Measurements from ENCODE around the gene SLC29A4.
A peak's percentile ranks its signal among the peaks of the same experiment; 100 is the strongest.
"Not testable (repeated sequence)": the region's sequence is repeated elsewhere in the genome, so short reads cannot be mapped to it uniquely, and the experiment has no call there.

The SLC29A4 gene

GRCh38 chr7:5276611-5277010 is 6.1 kb upstream of the SLC29A4 start:
- H3K4me3 ChIP-seq (ENCODE audit: low read depth, low read length) = no peak overlapping the region
- no peaks in the 10 kb centered on the region for H3K36me3 ChIP-seq (ENCODE audit: control insufficient read depth, insufficient read depth, low read length)
- no peak overlapping the region for H3K9ac ChIP-seq (ENCODE audit: low read depth, low read length)
- H3K9me3 ChIP-seq (ENCODE audit: control insufficient read depth, insufficient read depth, low read length) = no peaks in the 10 kb centered on the region
- H3K27me3 ChIP-seq (ENCODE audit: control insufficient read depth, insufficient read depth, low read length) = no peaks in the 10 kb centered on the region
- peaks cover 4% of the 10 kb centered on the region for H3K4me1 ChIP-seq (ENCODE audit: control insufficient read depth, insufficient read depth, low read length)

GRCh38 chr7:5278766-5279165 is 4.0 kb upstream of the SLC29A4 start:
- peaks cover 2% of the 10 kb centered on the region for H3K27me3 ChIP-seq (ENCODE audit: control insufficient read depth, insufficient read depth, low read length)
- H3K4me1 ChIP-seq (ENCODE audit: control insufficient read depth, insufficient read depth, low read length) = peaks cover 4% of the 10 kb centered on the region
- H3K4me3 ChIP-seq (ENCODE audit: low read depth, low read length) = no peak overlapping the region
- H3K9ac ChIP-seq (ENCODE audit: low read depth, low read length) = no peak overlapping the region
- H3K9me3 ChIP-seq (ENCODE audit: control insufficient read depth, insufficient read depth, low read length) = no peaks in the 10 kb centered on the region
- no peaks in the 10 kb centered on the region for H3K36me3 ChIP-seq (ENCODE audit: control insufficient read depth, insufficient read depth, low read length)

GRCh38 chr7:5279734-5280133 is 3.0 kb upstream of the SLC29A4 start:
- peaks cover 2% of the 10 kb centered on the region for H3K27me3 ChIP-seq (ENCODE audit: control insufficient read depth, insufficient read depth, low read length)
- H3K36me3 ChIP-seq (ENCODE audit: control insufficient read depth, insufficient read depth, low read length) = no peaks in the 10 kb centered on the region

GRCh38 chr7:5281598-5282500 is 894 bp upstream of the SLC29A4 start:
- peak overlapping the region; percentile 18 for H3K4me3 ChIP-seq (ENCODE audit: low read depth, low read length)
- not testable (repeated sequence) for H3K27me3 ChIP-seq (ENCODE audit: control insufficient read depth, insufficient read depth, low read length); H3K9me3 ChIP-seq (ENCODE audit: control insufficient read depth, insufficient read depth, low read length); H3K9ac ChIP-seq (ENCODE audit: low read depth, low read length); H3K36me3 ChIP-seq (ENCODE audit: control insufficient read depth, insufficient read depth, low read length); H3K4me1 ChIP-seq (ENCODE audit: control insufficient read depth, insufficient read depth, low read length)

More at GRCh38 chr7:5279734-5280133, 3.0 kb upstream of the SLC29A4 start:
- H3K9me3 ChIP-seq (ENCODE audit: control insufficient read depth, insufficient read depth, low read length) = no peaks in the 10 kb centered on the region
- H3K9ac ChIP-seq (ENCODE audit: low read depth, low read length) = no peak overlapping the region
- H3K4me1 ChIP-seq (ENCODE audit: control insufficient read depth, insufficient read depth, low read length) = peaks cover 4% of the 10 kb centered on the region
- no peak overlapping the region for H3K4me3 ChIP-seq (ENCODE audit: low read depth, low read length)

- Histone ChIP-seq H3K4me3 (ENCODE audit: low read depth, low read length) (peak overlapping the region; percentile 59), H3K9ac (ENCODE audit: low read depth, low read length) (no peak overlapping the region)
These were observed 919 bp downstream of the SLC29A4 start for GRCh38 chr7:5283421-5284303.

GRCh38 chr7:5284304-5285281 is 1.9 kb downstream of the SLC29A4 start:
- Histone ChIP-seq H3K36me3 (ENCODE audit: control insufficient read depth, insufficient read depth, low read length) (no peaks in the 10 kb centered on the region), H3K9me3 (ENCODE audit: control insufficient read depth, insufficient read depth, low read length) (no peaks in the 10 kb centered on the region), H3K4me1 (ENCODE audit: control insufficient read depth, insufficient read depth, low read length) (peaks cover 4% of the 10 kb centered on the region), H3K9ac (ENCODE audit: low read depth, low read length) (no peak overlapping the region), H3K27me3 (ENCODE audit: control insufficient read depth, insufficient read depth, low read length) (peaks cover 2% of the 10 kb centered on the region), H3K4me3 (ENCODE audit: low read depth, low read length) (no peak overlapping the region)

More at GRCh38 chr7:5283421-5284303, 919 bp downstream of the SLC29A4 start:
- no peaks in the 10 kb centered on the region for H3K9me3 ChIP-seq (ENCODE audit: control insufficient read depth, insufficient read depth, low read length)
- peaks cover 2% of the 10 kb centered on the region for H3K27me3 ChIP-seq (ENCODE audit: control insufficient read depth, insufficient read depth, low read length)
- peaks cover 4% of the 10 kb centered on the region for H3K4me1 ChIP-seq (ENCODE audit: control insufficient read depth, insufficient read depth, low read length)
- no peaks in the 10 kb centered on the region for H3K36me3 ChIP-seq (ENCODE audit: control insufficient read depth, insufficient read depth, low read length)

- Histone ChIP-seq H3K27me3 (ENCODE audit: control insufficient read depth, insufficient read depth, low read length) (peaks cover 2% of the 10 kb centered on the region), H3K4me1 (ENCODE audit: control insufficient read depth, insufficient read depth, low read length) (no peaks in the 10 kb centered on the region), H3K4me3 (ENCODE audit: low read depth, low read length) (no peak overlapping the region), H3K36me3 (ENCODE audit: control insufficient read depth, insufficient read depth, low read length) (peaks cover 3% of the 10 kb centered on the region), H3K9me3 (ENCODE audit: control insufficient read depth, insufficient read depth, low read length) (no peaks in the 10 kb centered on the region), H3K9ac (ENCODE audit: low read depth, low read length) (no peak overlapping the region)
These were observed 4.2 kb downstream of the SLC29A4 start for GRCh38 chr7:5286933-5287332.

- not testable (repeated sequence) for H3K27me3 ChIP-seq (ENCODE audit: control insufficient read depth, insufficient read depth, low read length); H3K9me3 ChIP-seq (ENCODE audit: control insufficient read depth, insufficient read depth, low read length); H3K9ac ChIP-seq (ENCODE audit: low read depth, low read length); H3K4me3 ChIP-seq (ENCODE audit: low read depth, low read length); H3K4me1 ChIP-seq (ENCODE audit: control insufficient read depth, insufficient read depth, low read length); H3K36me3 ChIP-seq (ENCODE audit: control insufficient read depth, insufficient read depth, low read length)
These were observed 4.6 kb downstream of the SLC29A4 start for GRCh38 chr7:5287373-5287772.

- no peaks in the 10 kb centered on the region for H3K4me1 ChIP-seq (ENCODE audit: control insufficient read depth, insufficient read depth, low read length)
These were observed 5.1 kb downstream of the SLC29A4 start for GRCh38 chr7:5287802-5288201.

GRCh38 chr7:5288560-5288959 is 5.8 kb downstream of the SLC29A4 start:
- H3K4me1 ChIP-seq (ENCODE audit: control insufficient read depth, insufficient read depth, low read length); H3K4me3 ChIP-seq (ENCODE audit: low read depth, low read length); H3K36me3 ChIP-seq (ENCODE audit: control insufficient read depth, insufficient read depth, low read length); H3K9ac ChIP-seq (ENCODE audit: low read depth, low read length); H3K9me3 ChIP-seq (ENCODE audit: control insufficient read depth, insufficient read depth, low read length); H3K27me3 ChIP-seq (ENCODE audit: control insufficient read depth, insufficient read depth, low read length): not testable (repeated sequence)

More at GRCh38 chr7:5287802-5288201, 5.1 kb downstream of the SLC29A4 start:
- Histone ChIP-seq H3K36me3 (ENCODE audit: control insufficient read depth, insufficient read depth, low read length) (peaks cover 3% of the 10 kb centered on the region), H3K4me3 (ENCODE audit: low read depth, low read length) (no peak overlapping the region), H3K9me3 (ENCODE audit: control insufficient read depth, insufficient read depth, low read length) (no peaks in the 10 kb centered on the region), H3K27me3 (ENCODE audit: control insufficient read depth, insufficient read depth, low read length) (peaks cover 2% of the 10 kb centered on the region), H3K9ac (ENCODE audit: low read depth, low read length) (no peak overlapping the region)

- H3K4me1 ChIP-seq (ENCODE audit: control insufficient read depth, insufficient read depth, low read length) = no peaks in the 10 kb centered on the region
- H3K27me3 ChIP-seq (ENCODE audit: control insufficient read depth, insufficient read depth, low read length) = no peaks in the 10 kb centered on the region
- no peak overlapping the region for H3K4me3 ChIP-seq (ENCODE audit: low read depth, low read length)
- H3K9me3 ChIP-seq (ENCODE audit: control insufficient read depth, insufficient read depth, low read length) = no peaks in the 10 kb centered on the region
- H3K9ac ChIP-seq (ENCODE audit: low read depth, low read length) = no peak overlapping the region
- peaks cover 3% of the 10 kb centered on the region for H3K36me3 ChIP-seq (ENCODE audit: control insufficient read depth, insufficient read depth, low read length)
These were observed 6.6 kb downstream of the SLC29A4 start for GRCh38 chr7:5289355-5289754.

Data from iPS-15b (cell line).